HCT116 (cell line): Measurements from ENCODE around the gene TTF2. TPM values are rescaled to one million over a fixed set of nuclear protein-coding genes. Genes with fewer than 3 reads are reported as not detected.

Source experiments
- ATAC-seq: fragments of 200-7000 bp; cut with Tn5 transposase; 2 replicates; pipeline ENCODE4 v1.9.1; 2020; ENCODE audit warnings: mild to moderate bottlenecking, moderate library complexity
- BruUV-seq: library from RNA; stranded (reverse); fragments of 400-500 nt; replicated peaks from 2 replicates; lab custom pipeline; 2021; lab: Mats Ljungman, UMichigan
- CTCF ChIA-PET: fragments of 300-600 bp; sonication (Branson Sonifier 250); formaldehyde crosslinking; loops from one replicate; lab custom pipeline; 2021; ENCODE audit warnings: antibody characterized with exemption; lab: Charles Lee
- POLR2A ChIA-PET: fragments of 300-600, 350-600 bp; sonication (Branson Sonifier 250); formaldehyde crosslinking; loops from one replicate; lab custom pipeline; 2021; ENCODE audit warnings: antibody characterized with exemption; lab: Charles Lee
- RAD21 ChIA-PET, 2 experiments: fragments of 300-600 bp; sonication (Branson Sonifier 250); formaldehyde crosslinking; loops; one replicate each; lab custom pipeline; 2023; ENCODE audit warnings: low total read pairs in 2 of 2; ENCODE audit not compliant: uncharacterized antibody in 2 of 2, unreplicated experiment in 2 of 2, low non-redundant PET in 1 of 2; lab: Charles Lee
- DNase-seq: peaks from one replicate; pipeline ENCODE4 v3.0.0-alpha.2; 2010; ENCODE audit warnings: low read depth, low spot score
- H2AFZ ChIP-seq: fragments of 200-600 bp; shearing (Covaris generic), sonication (generic); 2 replicates; pipeline ENCODE4 v1.6.1; 2017; ENCODE audit warnings: low read depth, mixed run types, mixed read lengths, antibody characterized with exemption, low read length; ENCODE audit not compliant: poor library complexity, severe bottlenecking
- H3K27ac ChIP-seq: 2 replicates; pipeline ENCODE4 v1.5.1; 2012; ENCODE audit warnings: low read depth, low read length
- H3K27me3 ChIP-seq: fragments of 200-600 bp; sonication (generic); 2 replicates; pipeline ENCODE4 v1.6.1; 2016; ENCODE audit warnings: mixed run types, low read length, mixed read lengths; ENCODE audit not compliant: insufficient read depth
- H3K36me3 ChIP-seq, 2 experiments: fragments of 200-500 bp in 1 of 2; fragments of 200-600 bp in 1 of 2; sonication (Bioruptor generic) in 1 of 2; sonication (generic) in 1 of 2; 2 replicates each; pipeline versions ENCODE4 v1.5.1 to v1.6.1; 2014 to 2016; ENCODE audit warnings: low read length in 2 of 2, inconsistent platforms in 1 of 2, mixed read lengths in 1 of 2, mixed run types in 1 of 2; ENCODE audit not compliant: insufficient read depth in 2 of 2, control insufficient read depth in 1 of 2
- H3K4me1 ChIP-seq, 2 experiments: fragments of 200-600 bp in 1 of 2; sonication (generic) in 1 of 2; 2 replicates each; pipeline versions ENCODE4 v1.5.1 to v1.6.1; 2012 to 2017; ENCODE audit warnings: low read length in 2 of 2, inconsistent platforms in 1 of 2, mild to moderate bottlenecking in 1 of 2, mixed read lengths in 1 of 2, mixed run types in 1 of 2, moderate library complexity in 1 of 2; ENCODE audit not compliant: insufficient read depth in 2 of 2, control insufficient read depth in 1 of 2
- H3K4me2 ChIP-seq: fragments of 200-600 bp; sonication (generic); 2 replicates; pipeline ENCODE4 v1.6.1; 2017; ENCODE audit warnings: mixed run types, low read length, mixed read lengths
- H3K4me3 ChIP-seq, 2 experiments: fragments of 200-600 bp in 1 of 2; sonication (generic) in 1 of 2; replicated peaks in 1 of 2; 2 replicates each; pipeline ENCODE4 v1.5.1; 2011 to 2016; ENCODE audit warnings: low read length in 2 of 2, control low read depth in 1 of 2, low read depth in 1 of 2, mild to moderate bottlenecking in 1 of 2, mixed read lengths in 1 of 2, mixed run types in 1 of 2
- H3K79me2 ChIP-seq: fragments of 200-600 bp; sonication (generic); 2 replicates; pipeline ENCODE4 v1.6.1; 2017; ENCODE audit warnings: mild to moderate bottlenecking, mixed run types, low read length, moderate library complexity, mixed read lengths; ENCODE audit not compliant: insufficient read depth
- H3K9ac ChIP-seq: fragments of 200-600 bp; sonication (generic); 2 replicates; pipeline ENCODE4 v1.6.1; 2016; ENCODE audit warnings: low read length, mixed read lengths
- H3K9me2 ChIP-seq: fragments of 200-600 bp; sonication (generic), shearing (Covaris generic); 2 replicates; pipeline ENCODE4 v1.6.1; 2017; ENCODE audit warnings: mixed run types, mild to moderate bottlenecking, moderate library complexity; ENCODE audit not compliant: insufficient read depth
- H3K9me3 ChIP-seq, 2 experiments: fragments of 200-500 bp in 1 of 2; fragments of 200-600 bp in 1 of 2; sonication (Bioruptor generic) in 1 of 2; sonication (generic) in 1 of 2; 2 replicates each; pipeline ENCODE4 v1.6.1; 2014 to 2017; ENCODE audit warnings: low read length in 2 of 2, mixed read lengths in 2 of 2, inconsistent platforms in 1 of 2, low read depth in 1 of 2, mild to moderate bottlenecking in 1 of 2, mixed run types in 1 of 2, moderate library complexity in 1 of 2; ENCODE audit not compliant: control insufficient read depth in 1 of 2, insufficient read depth in 1 of 2
- H4K20me1 ChIP-seq: fragments of 200-600 bp; sonication (generic), shearing (Covaris generic); 2 replicates; pipeline ENCODE4 v1.6.1; 2017; ENCODE audit warnings: mixed run types, mild to moderate bottlenecking, moderate library complexity; ENCODE audit not compliant: insufficient read depth
- CBX3 ChIP-seq: IDR thresholded peaks from 2 replicates; pipeline ENCODE4 v1.6.1; 2012; ENCODE audit warnings: low read depth
- CEBPB ChIP-seq: IDR thresholded peaks from 2 replicates; pipeline ENCODE4 v1.6.1; 2012; ENCODE audit warnings: low read depth
- CTCF ChIP-seq, 3 experiments: fragments of 200-600 bp in 1 of 3; sonication (generic) in 1 of 3; IDR thresholded peaks in 2 of 3; conservative IDR thresholded peaks in 1 of 3; 2 replicates each; pipeline ENCODE4 v1.5.1; 2012 to 2017; ENCODE audit warnings: low read depth in 2 of 3, low read length in 2 of 3, antibody characterized with exemption in 1 of 3, borderline replicate concordance in 1 of 3, control low read depth in 1 of 3, mild to moderate bottlenecking in 1 of 3, mixed read lengths in 1 of 3, mixed run types in 1 of 3, moderate library complexity in 1 of 3; ENCODE audit not compliant: insufficient read depth in 1 of 3
- EGR1 ChIP-seq: IDR thresholded peaks from 2 replicates; pipeline ENCODE4 v1.6.1; 2012; ENCODE audit warnings: low read depth
- ELF1 ChIP-seq: IDR thresholded peaks from 2 replicates; pipeline ENCODE4 v1.6.1; 2012; ENCODE audit warnings: low read depth, borderline replicate concordance
- EZH2 ChIP-seq: fragments of 200-600 bp; sonication (generic); IDR thresholded peaks from 2 replicates; pipeline ENCODE4 v1.6.1; 2017; ENCODE audit warnings: antibody characterized with exemption, mixed run types
- EZH2phosphoT487 ChIP-seq: fragments of 200-600 bp; IDR thresholded peaks from 2 replicates; pipeline ENCODE4 v1.6.1; 2018; ENCODE audit warnings: antibody characterized with exemption, borderline replicate concordance
- POLR2A ChIP-seq: IDR thresholded peaks from 2 replicates; pipeline ENCODE4 v1.7.0; 2011; ENCODE audit warnings: borderline replicate concordance; ENCODE audit not compliant: insufficient read depth, insufficient read length; ENCODE audit errors: extremely low read depth
- POLR2AphosphoS5 ChIP-seq: IDR thresholded peaks from 2 replicates; pipeline ENCODE4 v1.6.1; 2011; ENCODE audit warnings: mild to moderate bottlenecking, low read depth, low read length, moderate library complexity
- RAD21 ChIP-seq: IDR thresholded peaks from 2 replicates; pipeline ENCODE4 v1.6.1; 2012; ENCODE audit warnings: low read depth, mild to moderate bottlenecking
- SIN3A ChIP-seq: IDR thresholded peaks from 2 replicates; pipeline ENCODE4 v1.6.1; 2012; ENCODE audit warnings: low read depth
- SP1 ChIP-seq: IDR thresholded peaks from 2 replicates; pipeline ENCODE4 v1.6.1; 2012; ENCODE audit warnings: low read depth
- SRF ChIP-seq: IDR thresholded peaks from 2 replicates; pipeline ENCODE4 v1.6.1; 2012; ENCODE audit warnings: low read depth
- YY1 ChIP-seq: IDR thresholded peaks from 2 replicates; pipeline ENCODE4 v1.6.1; 2011; ENCODE audit warnings: low read length, low read depth, moderate library complexity, mild to moderate bottlenecking; ENCODE audit not compliant: insufficient replicate concordance; ENCODE audit errors: extremely low read depth
- ZBTB33 ChIP-seq: IDR thresholded peaks from 2 replicates; pipeline ENCODE4 v1.6.1; 2011; ENCODE audit warnings: mild to moderate bottlenecking, low read length, moderate library complexity; ENCODE audit not compliant: insufficient replicate concordance; ENCODE audit errors: extremely low read depth
- ZFX ChIP-seq: fragments of 450-650 bp; IDR thresholded peaks from 2 replicates; pipeline ENCODE4 v1.6.1; 2017
- ZNF274 ChIP-seq: fragments of 200-500 bp; sonication (Bioruptor generic); IDR thresholded peaks from 2 replicates; pipeline ENCODE4 v1.6.1; 2014; ENCODE audit warnings: mild to moderate bottlenecking, low read depth, low read length, inconsistent platforms
- intact Hi-C: fragments of 100-400 bp; cut with micrococcal nuclease; formaldehyde crosslinking; loops from 2 replicates; pipeline ENCODE4 v1.10.0; 2022
- total RNA-seq: library from RNA; stranded (reverse); gene quantifications from one replicate; pipeline ENCODE4 v1.2.1, GENCODE V29; 2021; ENCODE audit not compliant: unreplicated experiment

Gene TTF2
- total RNA-seq, 1 experiment from 2014 or later: 60.3 TPM

GRCh38 chr1:117061986-117062415 lies 1.9 kb downstream of the TTF2 start:
- no peak overlapping the region for H3K4me3 ChIP-seq
- ChIA-PET CTCF (no interaction called here), POLR2A (no interaction called here), RAD21 (no interaction called here)
- H2AFZ ChIP-seq: no peak overlapping the region
- H3K4me2 ChIP-seq: no peak overlapping the region
- peaks cover 0 to 4% of the 10 kb centered on the region in 2 experiments; a peak in 1 of 4 replicates for H3K36me3 ChIP-seq
- no peaks in the 10 kb centered on the region for H3K27me3 ChIP-seq
- ATAC-seq: no peak
- peaks cover 55% of the 10 kb centered on the region for H3K79me2 ChIP-seq
- BruUV-seq: no TSS peak
- no peak overlapping the region for H3K27ac ChIP-seq
- peaks cover 4 to 15% of the 10 kb centered on the region in 2 experiments; a peak in 3 of 4 replicates for H3K4me1 ChIP-seq
- H3K9me2 ChIP-seq: no peaks in the 10 kb centered on the region
- H3K9ac ChIP-seq: no peak overlapping the region
- H3K9me3 ChIP-seq: no peaks in the 10 kb centered on the region
- no peak for DNase-seq
- H4K20me1 ChIP-seq: no peaks in the 10 kb centered on the region
- TF ChIP-seq YY1 (no peak), CBX3 (no peak), POLR2A (no peak), ZBTB33 (no peak), CEBPB (no peak), SRF (no peak), ZFX (no peak), SIN3A (no peak), EGR1 (no peak), CTCF (IDR thresholded peaks at IDR 0.05 in 2 of 3, conservative IDR thresholded peaks at IDR 0.05 in 1 of 3; ENCODE audit: borderline replicate concordance in 1 of 3, insufficient read depth in 1 of 3, low read depth in 2 of 3, low read length in 2 of 3) (no peak), EZH2phosphoT487 (no peak), SP1 (no peak), ELF1 (no peak), EZH2 (no peak), RAD21 (no peak), POLR2AphosphoS5 (no peak), ZNF274 (no peak)
- TF ChIP-seq, all 23 proteins: peak for 0
- intact Hi-C loops: loop anchor here (10.0 kb wide), 1 partner anchor 833 kb away; no protein-coding TSS in a partner anchor
